ENCODE measurements around the gene GALNT18. TPM values are rescaled to one million over a fixed set of nuclear protein-coding genes. Genes with fewer than 3 reads are reported as not detected.

The GALNT18 gene
- total and polyA plus RNA-seq, 2 of the 4 experiments (the other 2 are of a cell fraction): 9.5 to 11.3 TPM

DNA sequence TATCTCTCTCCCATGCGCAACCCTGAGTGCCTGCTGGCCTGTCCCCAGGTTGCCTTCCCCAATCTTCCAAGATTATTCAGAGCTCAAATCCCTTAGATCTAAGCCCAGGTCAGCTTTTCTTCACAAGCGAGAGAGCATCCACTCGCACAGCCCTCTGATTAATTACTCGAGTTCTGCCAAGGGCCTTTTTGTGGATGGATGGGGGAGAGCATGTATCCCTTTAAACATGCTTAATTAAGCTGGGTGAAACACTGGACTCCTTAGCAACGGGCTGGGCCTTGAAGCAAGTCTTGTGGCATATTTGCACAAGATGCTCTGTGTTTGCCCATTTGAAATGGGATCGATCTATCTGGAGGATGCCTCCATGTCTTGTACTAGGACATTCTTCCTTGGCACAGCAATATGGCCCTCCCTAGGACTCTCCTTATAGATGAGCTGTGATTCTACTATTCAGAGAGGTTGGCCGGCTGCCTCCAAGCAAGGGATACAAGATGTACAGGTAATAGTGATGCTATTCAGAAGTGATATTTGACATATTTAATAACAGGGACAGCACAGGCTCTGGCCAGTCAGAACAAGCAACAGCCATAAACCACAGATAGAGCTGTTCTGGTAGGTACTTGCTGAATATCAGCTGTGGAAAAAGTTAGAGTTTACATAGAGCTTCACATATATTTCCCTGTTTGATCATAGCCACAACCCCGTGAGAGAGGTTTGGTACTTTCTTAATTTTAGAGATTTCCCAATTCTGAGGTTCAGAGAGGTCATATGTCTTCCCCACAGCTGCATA, 394.3 kb downstream of the GALNT18 start:
- POLR2A ChIA-PET (ENCODE audit: unreplicated experiment): no interaction called here
- no peak overlapping the region for H3K9ac ChIP-seq (ENCODE audit: low read depth, low read length)
- no peak overlapping the region for H3K18ac ChIP-seq (ENCODE audit: low read depth, low read length)
- H4K91ac ChIP-seq (ENCODE audit: insufficient read depth, low read depth, low read length): no peak overlapping the region
- CTCF ChIA-PET: no interaction called here
- H3K4me2 ChIP-seq (ENCODE audit: low read depth, low read length): no peak overlapping the region
- no peaks in the 10 kb centered on the region for H3K4me1 ChIP-seq (ENCODE audit: control insufficient read depth, insufficient read depth, low read length)
- no peak overlapping the region for H2AFZ ChIP-seq (replicated peaks; ENCODE audit: low read length, poor library complexity)
- no peak overlapping the region for H3K4me3 ChIP-seq (ENCODE audit: insufficient read depth, low read depth, low read length)
- dilution Hi-C loops (cut with HindIII; ENCODE audit: low sequenced_read_pairs, unreplicated experiment) (no loop called here), intact Hi-C loops (cut with micrococcal nuclease) (no loop called here), in situ Hi-C loops (cut with MboI; ENCODE audit: low sequenced_read_pairs) (no loop called here)
- TF ChIP-seq NFE2L2 (IDR thresholded peaks at IDR 0.05; ENCODE audit: low read depth, low read length) (no peak), RAD21 (IDR thresholded peaks at IDR 0.05; ENCODE audit: low read length) (no peak), MAFK (IDR thresholded peaks at IDR 0.05; ENCODE audit: low read depth, low read length) (no peak), FOS (IDR thresholded peaks at IDR 0.05; ENCODE audit: low read depth, low read length) (no peak), CEBPB (IDR thresholded peaks at IDR 0.05; ENCODE audit: low read depth, low read length) (no peak), SMC3 (IDR thresholded peaks at IDR 0.05; ENCODE audit: low read depth, low read length) (no peak), MXI1 (IDR thresholded peaks at IDR 0.05; ENCODE audit: borderline replicate concordance, low read depth, low read length) (no peak), RFX5 (IDR thresholded peaks at IDR 0.05; ENCODE audit: low read depth, low read length) (no peak), MAZ (IDR thresholded peaks at IDR 0.05; ENCODE audit: borderline replicate concordance, low read depth, low read length) (no peak), POLR2A (IDR thresholded peaks at IDR 0.05; ENCODE audit: low read depth, low read length) (no peak), RCOR1 (IDR thresholded peaks at IDR 0.05; ENCODE audit: insufficient replicate concordance, low read length) (no peak), CHD1 (IDR thresholded peaks at IDR 0.05; ENCODE audit: low read depth, low read length) (no peak), BHLHE40 (IDR thresholded peaks at IDR 0.05; ENCODE audit: low read depth, low read length) (no peak)
- TF ChIP-seq, protein P1, sequence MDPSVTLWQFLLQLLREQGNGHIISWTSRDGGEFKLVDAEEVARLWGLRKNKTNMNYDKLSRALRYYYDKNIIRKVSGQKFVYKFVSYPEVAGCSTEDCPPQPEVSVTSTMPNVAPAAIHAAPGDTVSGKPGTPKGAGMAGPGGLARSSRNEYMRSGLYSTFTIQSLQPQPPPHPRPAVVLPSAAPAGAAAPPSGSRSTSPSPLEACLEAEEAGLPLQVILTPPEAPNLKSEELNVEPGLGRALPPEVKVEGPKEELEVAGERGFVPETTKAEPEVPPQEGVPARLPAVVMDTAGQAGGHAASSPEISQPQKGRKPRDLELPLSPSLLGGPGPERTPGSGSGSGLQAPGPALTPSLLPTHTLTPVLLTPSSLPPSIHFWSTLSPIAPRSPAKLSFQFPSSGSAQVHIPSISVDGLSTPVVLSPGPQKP (IDR thresholded peaks at IDR 0.05; ENCODE audit: borderline replicate concordance, low read depth, low read length): no peak
- TF ChIP-seq, protein P2, sequence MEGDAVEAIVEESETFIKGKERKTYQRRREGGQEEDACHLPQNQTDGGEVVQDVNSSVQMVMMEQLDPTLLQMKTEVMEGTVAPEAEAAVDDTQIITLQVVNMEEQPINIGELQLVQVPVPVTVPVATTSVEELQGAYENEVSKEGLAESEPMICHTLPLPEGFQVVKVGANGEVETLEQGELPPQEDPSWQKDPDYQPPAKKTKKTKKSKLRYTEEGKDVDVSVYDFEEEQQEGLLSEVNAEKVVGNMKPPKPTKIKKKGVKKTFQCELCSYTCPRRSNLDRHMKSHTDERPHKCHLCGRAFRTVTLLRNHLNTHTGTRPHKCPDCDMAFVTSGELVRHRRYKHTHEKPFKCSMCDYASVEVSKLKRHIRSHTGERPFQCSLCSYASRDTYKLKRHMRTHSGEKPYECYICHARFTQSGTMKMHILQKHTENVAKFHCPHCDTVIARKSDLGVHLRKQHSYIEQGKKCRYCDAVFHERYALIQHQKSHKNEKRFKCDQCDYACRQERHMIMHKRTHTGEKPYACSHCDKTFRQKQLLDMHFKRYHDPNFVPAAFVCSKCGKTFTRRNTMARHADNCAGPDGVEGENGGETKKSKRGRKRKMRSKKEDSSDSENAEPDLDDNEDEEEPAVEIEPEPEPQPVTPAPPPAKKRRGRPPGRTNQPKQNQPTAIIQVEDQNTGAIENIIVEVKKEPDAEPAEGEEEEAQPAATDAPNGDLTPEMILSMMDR (conservative IDR thresholded peaks at IDR 0.05; ENCODE audit: low read depth, low read length): no peak
- TF ChIP-seq, protein P3, sequence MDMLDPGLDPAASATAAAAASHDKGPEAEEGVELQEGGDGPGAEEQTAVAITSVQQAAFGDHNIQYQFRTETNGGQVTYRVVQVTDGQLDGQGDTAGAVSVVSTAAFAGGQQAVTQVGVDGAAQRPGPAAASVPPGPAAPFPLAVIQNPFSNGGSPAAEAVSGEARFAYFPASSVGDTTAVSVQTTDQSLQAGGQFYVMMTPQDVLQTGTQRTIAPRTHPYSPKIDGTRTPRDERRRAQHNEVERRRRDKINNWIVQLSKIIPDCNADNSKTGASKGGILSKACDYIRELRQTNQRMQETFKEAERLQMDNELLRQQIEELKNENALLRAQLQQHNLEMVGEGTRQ (IDR thresholded peaks at IDR 0.05; ENCODE audit: low read depth, low read length): no peak
- WGBS, 2 experiments (ENCODE audit: extremely low coverage in 2 of 2, insufficient read length in 1 of 2): 41% methylated on average over 2 of the region's 8 CpGs; no CpG with 5 or more reads in 1 of the 2 experiments
- H3K4ac ChIP-seq (ENCODE audit: low read depth, low read length): no peak overlapping the region
- no peaks in the 10 kb centered on the region for H3K79me1 ChIP-seq (ENCODE audit: low read depth in 1 of 2, low read length in 2 of 2)
- BruUV-seq (replicated peaks): no TSS peak
- no peaks in the 10 kb centered on the region for H4K20me1 ChIP-seq (ENCODE audit: insufficient read depth, low read length)
- no peak overlapping the region for H2BK5ac ChIP-seq (ENCODE audit: low read depth, low read length, poor library complexity, severe bottlenecking)
- H3K9me3 ChIP-seq (ENCODE audit: control insufficient read depth, insufficient read depth, low read length): no peaks in the 10 kb centered on the region
- peaks cover 41% of the 10 kb centered on the region for H3K27me3 ChIP-seq (ENCODE audit: control insufficient read depth, insufficient read depth, low read length)
- H3K23ac ChIP-seq (ENCODE audit: low read depth, low read length): no peak overlapping the region
- DNase-seq (no peak), ATAC-seq (ENCODE audit: low read depth) (no peak)
- no peaks in the 10 kb centered on the region for H3K36me3 ChIP-seq (ENCODE audit: control insufficient read depth, insufficient read depth, low read length)
- H3K9me1 ChIP-seq (ENCODE audit: insufficient read depth, low read length): no peaks in the 10 kb centered on the region
- no peak overlapping the region for H2BK120ac ChIP-seq (ENCODE audit: low read depth, low read length)
- no peak overlapping the region for H2BK15ac ChIP-seq (ENCODE audit: low read depth, low read length)
- H2BK20ac ChIP-seq (ENCODE audit: low read depth, low read length): no peak overlapping the region
- no peak overlapping the region for H3K14ac ChIP-seq (replicated peaks; ENCODE audit: low read depth, low read length)
- H3K27ac ChIP-seq (ENCODE audit: insufficient read depth, low read length): no peak overlapping the region
- no peak overlapping the region for H2AK5ac ChIP-seq (ENCODE audit: low read depth, low read length)
- no peak overlapping the region for H4K8ac ChIP-seq (ENCODE audit: low read depth in 2 of 2, low read length in 2 of 2)
- H4K5ac ChIP-seq (ENCODE audit: low read depth, low read length): no peak overlapping the region
- no peak overlapping the region for H2AK9ac ChIP-seq (replicated peaks; ENCODE audit: low read depth, low read length, poor library complexity)
- no peak overlapping the region for H3K56ac ChIP-seq (ENCODE audit: extremely low read depth, insufficient read depth, low read length)

Measured in IMR-90 (cell line).